GM12864 (cell line): ENCODE results near the gene TMEM45A.

Source experiments
- DNase-seq: peaks from one replicate; pipeline ENCODE4 v3.0.0-alpha.2; 2011; ENCODE audit warnings: low read depth
- H3K4me3 ChIP-seq: 2 replicates; pipeline ENCODE4 v1.5.1; 2011; ENCODE audit warnings: mild to moderate bottlenecking, low read depth, low read length, control low read depth
- CTCF ChIP-seq: IDR thresholded peaks from 2 replicates; pipeline ENCODE4 v1.5.1; 2011; ENCODE audit warnings: low read depth, mild to moderate bottlenecking, moderate library complexity, low read length, control low read depth, inconsistent platforms; ENCODE audit errors: missing control alignments

Gene TMEM45A

GRCh38 chr3:100522125-100522524, 29.7 kb downstream of the TMEM45A start:
- no peak for DNase-seq
- H3K4me3 ChIP-seq, result no peak overlapping the region
- TF ChIP-seq CTCF, result no peak

- no peak for TF ChIP-seq CTCF
- H3K4me3 ChIP-seq, result no peak overlapping the region
- DNase-seq, result no peak
These were observed 30.8 kb downstream of the TMEM45A start for GRCh38 chr3:100523050-100523760.

GRCh38 chr3:100525753-100526612, 33.6 kb downstream of the TMEM45A start:
- no peak for DNase-seq
- TF ChIP-seq CTCF, result no peak
- no peak overlapping the region for H3K4me3 ChIP-seq

- DNase-seq, result no peak
- TF ChIP-seq CTCF, result no peak
- H3K4me3 ChIP-seq, result no peak overlapping the region
These were observed 34.4 kb downstream of the TMEM45A start for GRCh38 chr3:100526613-100527346.

- H3K4me3 ChIP-seq, result no peak overlapping the region
- no peak for DNase-seq
- TF ChIP-seq CTCF, result no peak
These were observed 34.9 kb downstream of the TMEM45A start for GRCh38 chr3:100527347-100527735.

GRCh38 chr3:100531093-100531492, 38.7 kb downstream of the TMEM45A start:
- DNase-seq, result no peak
- H3K4me3 ChIP-seq, result no peak overlapping the region
- no peak for TF ChIP-seq CTCF
